Hippocampal formation (tissue), 2 donors: ENCODE data around the gene WNT7B.

Source experiments
- DNase-seq, 2 donors: peaks; one replicate each; lab custom pipeline; 2025; lab: John Stamatoyannopoulos, UW

WNT7B gene

GRCh38 chr22:45971408-45972028 lies 5.4 kb downstream of the WNT7B start:
- DNase-seq = no peak

GRCh38 chr22:45970705-45971407 lies 6.1 kb downstream of the WNT7B start:
- no peak for DNase-seq

DNA sequence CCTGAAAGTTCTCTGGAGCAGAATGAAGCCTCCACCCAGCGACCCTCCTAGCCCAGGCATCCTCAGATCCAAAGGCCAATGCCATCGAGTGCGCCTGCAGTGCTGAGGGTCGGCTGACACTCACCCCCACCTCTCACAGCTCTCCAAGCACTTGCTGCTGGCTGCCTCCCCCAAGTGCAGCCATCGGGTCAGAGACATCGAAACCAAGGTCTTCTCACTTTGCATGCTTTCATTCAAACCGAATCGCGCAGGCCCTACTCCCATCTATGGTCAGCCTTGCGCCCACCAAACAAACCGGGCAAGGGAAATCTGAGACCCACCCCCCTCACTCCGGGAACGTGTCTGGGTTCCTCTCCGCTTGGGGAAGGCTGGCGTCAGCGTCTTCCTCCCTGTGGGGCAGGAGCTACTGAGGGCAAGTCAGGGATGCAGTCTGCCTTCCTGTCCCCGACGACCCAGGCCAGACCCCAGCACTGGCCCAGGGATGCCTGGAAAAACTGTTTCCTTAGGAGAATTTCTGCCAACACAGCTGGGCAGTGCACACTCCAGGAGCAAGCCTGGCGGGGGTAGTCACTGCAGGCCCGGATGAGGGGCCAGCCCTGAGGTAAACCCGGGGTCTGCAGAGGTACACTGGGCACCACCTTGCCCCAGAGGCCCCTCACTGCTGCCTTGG lies 7.0 kb downstream of the WNT7B start:
- no peak for DNase-seq

DNA sequence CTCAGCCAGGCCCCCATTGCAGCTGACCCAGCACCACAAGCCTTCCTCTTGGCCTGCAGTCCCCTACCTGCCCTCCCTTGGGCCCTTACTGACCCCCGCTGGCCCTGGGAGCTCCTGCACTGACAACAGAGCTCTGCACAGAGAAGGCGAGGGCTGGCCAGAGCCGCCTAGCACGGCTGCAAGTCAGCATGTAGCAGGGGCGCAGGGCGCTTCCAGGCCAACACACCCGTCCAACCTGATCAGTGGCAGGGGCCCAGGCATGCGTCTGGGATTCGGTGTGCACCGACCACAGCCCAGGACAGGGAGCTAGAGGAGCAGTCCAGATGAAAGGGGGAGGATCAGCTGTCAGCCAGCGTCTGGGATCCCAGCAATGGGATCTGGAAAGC lies 7.6 kb downstream of the WNT7B start:
- DNase-seq = no peak

DNA sequence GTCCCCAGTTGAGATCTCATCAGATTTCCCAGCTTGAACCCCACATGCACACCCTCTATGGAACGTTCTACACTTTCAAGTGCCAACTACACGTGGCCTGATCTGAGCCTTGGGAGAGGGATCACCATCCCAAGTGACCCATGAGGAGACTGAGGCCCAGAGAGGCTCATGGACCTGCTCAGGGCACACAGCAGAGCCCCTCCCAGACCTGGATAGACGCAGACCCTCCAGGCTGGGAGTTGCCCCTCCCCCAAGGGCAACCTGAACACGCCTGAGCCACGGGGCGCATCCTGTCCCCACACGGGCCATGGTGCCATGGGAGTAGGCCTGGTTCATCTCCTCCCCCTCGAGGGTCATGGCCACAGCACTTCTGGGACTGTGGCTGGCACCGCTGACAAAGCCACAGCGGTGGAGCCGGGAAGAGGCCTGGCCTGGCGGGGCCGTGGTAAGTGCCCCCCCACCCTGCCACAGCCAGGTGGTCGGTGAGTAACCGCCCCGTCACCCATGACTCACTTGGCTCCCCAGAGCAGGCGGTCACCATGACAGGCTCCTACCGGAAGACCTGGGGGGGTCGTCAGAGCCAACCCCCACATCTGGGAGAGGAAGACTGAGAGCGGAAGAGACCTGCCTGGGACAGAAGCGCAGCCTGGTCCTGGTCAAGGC lies 8.1 kb downstream of the WNT7B start:
- DNase-seq = no peak

DNA sequence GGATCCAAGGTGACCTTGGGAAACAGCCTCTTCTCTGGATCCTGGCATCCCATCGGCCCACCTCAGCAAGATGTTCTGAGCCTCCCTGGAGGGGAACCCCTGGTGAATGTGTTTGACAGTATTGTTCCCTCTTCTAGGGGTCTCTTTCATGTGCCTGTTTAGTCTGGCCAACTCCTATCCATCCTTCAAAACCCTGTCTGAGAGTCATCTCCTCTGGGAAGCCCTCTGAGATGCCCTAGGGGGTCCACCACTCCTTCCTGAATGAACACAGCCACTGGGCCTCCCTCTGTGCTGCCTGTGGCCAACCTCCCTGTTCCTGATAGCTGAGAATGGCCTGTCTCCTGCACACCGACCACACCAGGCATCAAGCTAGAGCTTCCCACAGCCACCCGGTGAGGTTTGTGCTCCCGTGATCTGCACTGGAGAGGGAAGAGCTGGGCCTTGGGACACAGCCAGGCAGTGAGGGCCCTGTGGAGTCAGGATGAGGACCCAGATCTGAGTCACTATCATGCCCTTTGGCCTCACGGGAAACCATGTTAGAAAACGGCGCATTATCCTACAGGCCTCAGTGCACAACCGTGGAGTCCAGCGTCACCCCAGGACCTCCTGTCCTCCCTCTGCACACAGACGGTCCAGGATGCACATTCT lies 8.8 kb downstream of the WNT7B start:
- no peak for DNase-seq

- DNase-seq = no peak
Measured at GRCh38 chr22:45966895-45967365, 10.0 kb downstream of the WNT7B start.

GRCh38 chr22:45966320-45966894 lies 10.6 kb downstream of the WNT7B start:
- no peak for DNase-seq

DNA sequence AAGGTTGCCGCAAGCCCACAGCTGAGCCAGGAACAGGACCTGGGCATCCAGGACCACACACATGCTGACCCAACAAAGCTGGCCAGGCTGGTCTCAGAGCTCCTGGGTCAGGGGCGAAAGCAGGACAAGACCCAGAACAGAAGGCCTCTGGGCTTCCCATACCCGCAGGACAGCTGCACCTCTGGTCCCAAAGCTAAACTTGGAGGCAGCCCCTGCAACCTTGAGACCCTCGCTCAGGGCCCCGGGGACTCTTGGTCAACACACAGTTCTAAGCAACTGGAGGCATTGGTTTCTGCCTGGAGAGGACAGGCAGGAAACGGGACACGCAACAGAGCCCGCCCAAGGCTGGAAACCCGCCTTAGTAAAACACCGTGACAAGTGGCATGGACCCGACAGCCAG lies 11.4 kb downstream of the WNT7B start:
- no peak for DNase-seq

DNA sequence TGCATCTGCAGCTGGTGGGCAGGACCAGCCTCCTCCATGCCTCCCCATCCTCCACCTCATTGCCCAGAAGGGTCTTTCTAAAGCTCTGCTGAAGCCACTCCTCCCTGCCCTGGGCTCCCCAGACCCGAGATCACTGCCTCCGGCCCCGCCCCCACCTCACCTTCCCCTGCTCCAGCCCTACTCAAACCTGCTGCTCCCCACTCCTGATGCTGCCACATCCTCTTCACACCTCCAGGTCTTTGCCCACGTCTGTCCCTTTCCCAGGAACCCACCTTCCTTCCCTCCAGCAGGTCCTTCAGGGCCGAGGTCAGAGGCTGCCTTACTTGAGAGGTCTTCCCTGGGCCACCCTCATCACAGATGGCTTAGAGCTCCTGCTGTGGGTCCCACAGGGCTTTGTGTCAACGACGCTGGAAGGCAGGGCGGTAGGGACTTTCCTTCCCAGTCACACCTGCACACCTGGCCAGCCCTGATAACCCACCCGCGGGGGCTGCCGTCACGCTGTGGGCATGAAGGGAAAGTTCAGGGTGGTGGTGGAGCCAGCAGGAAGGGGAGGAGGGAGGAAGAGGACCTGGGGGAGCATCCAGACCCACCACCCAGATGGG lies 11.9 kb downstream of the WNT7B start:
- DNase-seq = no peak

DNA sequence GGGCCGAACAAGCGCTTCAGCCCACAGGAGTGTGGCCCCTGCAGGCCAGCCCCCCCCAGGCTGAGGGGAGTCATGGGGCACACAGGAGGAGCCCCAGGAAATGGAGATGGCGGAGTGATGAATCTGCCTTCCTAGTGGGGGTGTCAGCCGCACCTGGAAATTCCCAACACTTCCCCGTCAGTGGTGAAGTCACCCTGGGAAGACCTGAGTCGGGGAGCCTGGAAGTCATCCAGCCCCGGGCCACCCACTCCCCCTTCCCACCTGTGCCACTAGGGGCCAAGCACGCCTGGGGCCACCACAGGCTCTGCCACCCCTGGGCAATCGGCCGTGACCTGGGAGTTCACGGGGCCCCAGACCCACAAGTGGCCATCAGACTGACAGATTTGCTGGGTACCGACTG lies 12.6 kb downstream of the WNT7B start:
- DNase-seq = no peak

- no peak for DNase-seq
Measured at GRCh38 chr22:45963821-45964220, 13.1 kb downstream of the WNT7B start.

GRCh38 chr22:45962756-45963324 lies 14.1 kb downstream of the WNT7B start:
- DNase-seq = no peak

GRCh38 chr22:45962434-45962718 lies 14.6 kb downstream of the WNT7B start:
- no peak for DNase-seq

- DNase-seq = no peak
Measured at GRCh38 chr22:45961679-45962433, 15.1 kb downstream of the WNT7B start.

GRCh38 chr22:45960477-45961386 lies 16.2 kb downstream of the WNT7B start:
- no peak for DNase-seq

DNA sequence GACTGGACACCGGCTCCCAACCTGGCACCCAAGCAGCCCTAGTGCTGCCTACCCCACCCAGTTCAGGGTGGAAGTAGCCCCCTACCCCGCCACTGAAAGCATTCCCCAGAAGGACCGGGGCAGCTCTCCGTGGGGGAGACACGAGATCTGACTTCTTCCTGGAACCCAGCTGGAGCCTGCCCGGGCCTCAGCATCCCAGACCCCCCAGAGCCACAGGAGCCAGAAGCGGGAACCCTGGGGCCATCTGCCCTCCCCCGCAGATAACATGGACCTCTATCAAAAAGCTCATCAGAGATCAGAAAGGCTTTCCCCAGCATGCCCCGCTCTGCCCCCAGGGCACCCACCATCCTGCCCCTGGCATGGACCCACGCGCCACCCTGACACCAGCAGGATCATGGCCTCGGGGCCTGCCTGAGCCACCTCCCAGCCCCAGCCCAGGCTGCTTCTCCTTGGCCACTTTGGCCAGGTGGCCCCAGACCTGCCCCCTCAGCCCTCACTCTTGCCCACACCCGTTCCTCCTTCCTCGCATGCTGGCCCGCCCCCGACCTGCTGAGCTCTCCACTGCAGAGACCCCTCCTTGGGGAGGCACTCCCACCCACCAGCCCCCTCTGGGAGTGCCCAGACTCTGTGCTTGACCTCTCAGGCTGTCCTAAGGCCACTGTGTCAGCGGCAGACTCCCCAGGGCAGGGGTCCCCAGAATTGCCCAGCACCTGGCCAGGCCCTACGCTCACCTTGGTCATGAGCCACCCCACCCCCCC lies 17.1 kb downstream of the WNT7B start:
- DNase-seq = no peak

- DNase-seq = no peak
Measured at GRCh38 chr22:45958971-45959370, 18.0 kb downstream of the WNT7B start.

GRCh38 chr22:45957826-45958225 lies 19.1 kb downstream of the WNT7B start:
- DNase-seq = no peak
